Embryonic facial prominence (tissue), 1 donor: ENCODE results near the gene TNFRSF12A.

Experiments
- DNase-seq: peaks from one replicate; pipeline ENCODE4 v3.0.0-alpha.2; 2016; ENCODE audit errors: extremely low spot score

TNFRSF12A gene

DNA sequence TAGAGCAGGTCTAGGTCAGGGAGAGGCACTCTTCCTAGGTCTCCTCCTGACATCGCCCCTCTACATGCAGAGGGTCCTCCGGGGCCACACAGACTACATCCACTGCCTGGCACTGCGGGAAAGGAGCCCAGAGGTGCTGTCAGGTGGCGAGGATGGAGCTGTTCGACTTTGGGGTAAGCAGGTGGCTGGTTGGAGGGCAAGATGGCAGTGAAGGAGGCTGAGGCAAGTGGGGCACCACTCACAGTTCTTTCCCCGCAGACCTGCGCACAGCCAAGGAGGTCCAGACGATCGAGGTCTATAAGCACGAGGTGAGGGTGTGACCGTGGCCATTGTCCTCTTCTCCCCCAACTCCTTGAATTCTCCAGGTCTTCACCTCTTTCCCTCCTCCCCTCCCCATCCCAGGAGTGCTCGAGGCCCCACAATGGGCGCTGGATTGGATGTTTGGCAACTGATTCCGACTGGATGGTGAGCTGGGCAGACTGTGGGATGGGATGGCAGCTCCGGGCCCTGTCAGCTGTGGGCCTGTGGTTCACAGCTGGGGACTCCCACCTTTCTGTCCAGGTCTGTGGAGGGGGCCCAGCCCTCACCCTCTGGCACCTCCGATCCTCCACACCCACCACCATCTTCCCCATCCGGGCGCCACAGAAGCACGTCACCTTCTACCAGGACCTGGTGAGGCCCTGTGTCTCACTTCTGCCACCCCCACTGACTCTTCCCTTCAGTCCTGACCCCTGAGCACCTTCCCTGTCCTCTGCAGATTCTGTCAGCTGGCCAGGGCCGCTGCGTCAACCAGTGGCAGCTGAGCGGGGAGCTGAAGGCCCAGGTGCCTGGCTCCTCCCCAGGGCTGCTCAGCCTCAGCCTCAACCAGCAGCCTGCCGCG lies 6.7 kb downstream of the TNFRSF12A start:
- DNase-seq: no peak

DNA sequence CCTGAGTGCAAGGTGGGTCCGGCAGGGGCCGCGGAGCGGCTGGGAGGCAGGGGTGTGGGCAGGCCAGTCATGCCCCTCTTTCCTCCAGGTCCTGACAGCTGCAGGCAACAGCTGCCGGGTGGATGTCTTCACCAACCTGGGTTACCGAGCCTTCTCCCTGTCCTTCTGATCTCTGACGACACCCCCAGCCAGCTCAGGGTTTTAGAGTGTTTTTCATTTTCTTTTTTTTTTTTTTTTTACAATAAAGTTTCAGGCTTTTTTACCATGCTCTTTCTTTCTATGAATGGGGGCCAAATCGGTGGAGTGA lies 7.3 kb downstream of the TNFRSF12A start:
- no peak for DNase-seq

DNA sequence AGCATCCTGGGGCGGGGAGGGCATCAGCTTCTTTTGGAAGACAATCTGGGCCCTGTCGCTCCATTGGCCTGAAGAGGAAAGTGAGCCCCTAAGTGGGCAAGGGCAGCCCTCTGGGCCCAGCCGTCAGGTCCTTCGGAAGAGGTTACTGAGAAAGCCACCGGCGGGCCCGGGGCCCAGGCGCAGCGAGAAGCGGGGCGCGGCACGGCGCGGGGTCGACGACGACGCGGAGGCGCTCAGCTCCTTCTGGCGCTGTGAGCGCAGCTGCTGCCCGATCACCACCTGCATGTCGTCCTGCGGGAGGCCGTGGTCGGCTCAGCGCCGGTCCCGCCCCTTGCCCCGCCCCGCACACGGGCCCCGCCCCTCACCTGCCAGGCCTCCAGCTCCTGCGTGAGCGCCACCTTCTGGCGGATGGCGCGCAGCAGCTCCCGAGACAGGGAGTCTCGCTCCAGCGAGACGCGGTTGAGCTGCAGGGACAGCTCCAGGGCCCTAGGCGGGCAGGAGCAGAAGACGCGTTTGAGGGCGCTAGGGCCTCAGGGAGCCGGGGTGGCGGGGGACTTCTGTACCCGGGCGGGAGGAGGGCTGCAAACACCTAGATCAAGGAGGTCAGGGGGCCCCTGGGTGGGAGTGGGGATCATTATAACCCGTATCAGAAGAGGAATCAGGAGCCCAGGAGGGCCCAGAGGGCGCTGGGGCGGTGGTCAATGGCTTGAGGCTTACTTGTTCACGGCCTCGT lies 8.0 kb downstream of the TNFRSF12A start:
- no peak for DNase-seq

DNA sequence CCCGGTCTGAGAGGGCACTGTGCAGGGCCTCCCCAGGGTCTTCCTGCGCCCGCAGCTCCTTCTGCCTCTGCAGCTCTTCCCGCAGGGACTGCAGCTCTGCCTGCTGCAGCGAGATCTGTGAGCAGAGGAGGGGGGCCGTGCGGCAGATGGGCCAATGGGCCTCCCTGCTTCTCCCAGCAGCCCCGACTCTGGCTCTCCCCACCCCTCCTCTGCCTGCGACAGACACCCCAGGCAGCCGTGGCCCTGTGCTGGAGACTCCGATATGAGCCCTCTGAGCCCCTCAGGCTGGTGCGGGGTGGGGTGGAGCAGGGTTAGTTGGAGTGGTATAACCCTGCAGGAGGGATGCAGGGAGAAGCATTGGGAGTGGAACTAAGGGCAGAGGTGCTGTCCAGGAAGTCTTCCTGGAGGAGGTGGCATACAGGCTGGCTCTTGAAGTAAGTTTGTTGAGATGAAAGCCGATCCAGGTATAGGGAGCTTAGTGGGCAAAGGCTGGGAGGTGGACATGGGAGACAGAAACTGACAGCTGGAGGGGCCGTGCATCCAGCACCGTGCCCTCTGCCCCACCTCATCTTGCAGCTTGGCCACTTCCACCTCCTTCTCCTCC lies 8.7 kb downstream of the TNFRSF12A start:
- DNase-seq: no peak

DNA sequence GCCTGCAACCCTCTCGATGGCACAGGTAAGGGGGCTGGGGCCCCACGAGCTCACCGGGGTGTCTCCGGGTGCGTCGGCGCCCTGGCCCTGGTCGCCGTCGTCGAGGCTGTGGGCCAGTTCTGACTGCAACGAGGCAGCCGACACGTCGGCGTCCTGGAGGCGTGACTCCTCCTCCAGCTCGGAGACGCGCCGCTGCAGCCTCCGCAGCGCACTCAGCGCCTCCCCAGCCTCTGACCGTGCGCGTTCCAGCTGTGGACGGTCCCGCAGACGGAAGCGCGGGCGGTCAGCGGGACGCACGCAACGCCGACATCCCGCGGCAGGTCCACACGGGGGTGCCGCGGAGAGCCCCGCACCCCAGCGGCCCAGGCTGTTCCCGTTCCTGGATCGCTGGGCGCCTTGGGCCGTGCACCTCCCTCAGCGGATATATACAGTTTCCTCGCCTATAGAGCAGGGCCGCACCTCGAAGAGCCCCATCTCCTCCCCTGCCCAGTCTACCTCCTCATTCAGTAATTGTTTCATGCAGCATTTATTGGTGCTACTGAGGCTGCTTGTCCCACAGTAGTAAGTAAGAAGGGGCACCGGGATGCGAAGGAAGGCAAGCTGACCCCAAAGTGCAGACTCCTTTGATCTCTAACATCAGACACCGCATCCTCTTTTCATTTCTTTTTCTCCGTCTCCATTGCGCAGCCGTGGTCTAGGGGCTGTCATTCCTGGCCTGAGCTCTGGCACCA lies 9.5 kb downstream of the TNFRSF12A start:
- no peak for DNase-seq

DNA sequence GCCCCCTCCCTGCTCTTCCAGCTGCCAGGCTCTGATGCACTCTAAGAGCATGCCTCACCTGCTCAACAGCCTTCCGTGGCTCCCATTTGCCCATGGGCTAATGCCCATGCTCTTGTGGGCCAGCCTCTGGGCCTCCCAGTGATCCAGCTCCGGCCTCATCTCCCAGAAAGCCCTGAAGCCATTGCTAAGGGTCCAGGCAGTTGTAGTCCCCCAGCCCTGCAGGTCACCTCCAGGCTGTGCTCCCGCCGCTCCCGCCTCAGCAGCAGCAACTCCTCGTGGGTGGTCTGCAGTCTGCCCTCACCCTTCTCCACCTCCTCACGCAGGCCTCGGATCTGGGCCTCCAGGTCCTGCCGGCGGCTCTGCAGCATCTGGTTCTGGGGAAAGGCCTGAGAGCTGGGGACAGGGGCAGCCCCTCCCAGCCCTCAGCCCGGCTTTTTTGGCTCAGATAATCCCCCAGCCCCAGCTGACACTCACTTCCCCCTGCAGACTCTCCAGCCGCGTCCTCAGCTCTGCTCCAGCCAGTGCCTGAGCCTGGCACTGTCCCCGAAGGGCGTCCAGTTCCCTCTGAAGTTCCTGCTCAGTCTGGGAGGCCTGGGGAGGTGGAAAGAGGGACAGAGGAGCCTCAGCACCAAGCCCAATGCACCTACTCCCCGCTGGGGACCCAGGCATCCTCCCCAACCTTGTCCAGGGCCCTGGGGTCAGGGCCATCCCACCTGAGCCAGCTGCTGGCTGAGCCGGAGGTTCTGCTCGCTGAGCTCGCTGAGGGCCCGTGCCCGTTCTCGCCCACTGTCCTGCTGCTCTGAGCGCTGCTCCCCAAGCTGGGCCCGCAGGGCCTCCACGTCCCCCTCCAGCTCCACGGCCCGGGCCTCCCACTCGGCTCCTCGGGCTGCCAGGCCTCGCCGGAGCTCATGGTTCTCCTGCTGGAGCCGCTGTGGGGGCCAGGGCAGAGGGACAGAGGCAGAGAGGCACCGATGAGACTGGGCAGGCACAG lies 10.3 kb downstream of the TNFRSF12A start:
- no peak for DNase-seq

DNA sequence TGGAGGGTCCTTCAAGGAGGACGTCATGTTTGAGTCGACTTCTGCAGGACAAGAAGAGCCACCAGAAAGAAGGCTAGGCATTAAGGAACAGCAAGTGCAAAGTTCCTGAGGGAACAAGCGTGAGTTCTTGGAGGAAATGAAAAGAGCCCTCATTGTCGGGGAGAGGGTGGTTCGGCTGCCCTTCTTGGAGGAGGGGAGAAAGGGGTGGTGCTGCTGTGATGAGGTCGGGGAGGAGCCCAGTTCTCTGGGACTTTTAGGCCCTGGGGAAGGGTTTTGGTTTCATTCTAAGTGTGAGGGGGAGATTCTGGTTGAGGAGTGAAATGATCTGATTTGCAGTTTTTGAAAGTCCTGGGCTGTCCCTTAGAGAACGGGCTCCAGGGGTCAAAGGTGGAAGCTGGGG lies 12.5 kb downstream of the TNFRSF12A start:
- DNase-seq: no peak

DNA sequence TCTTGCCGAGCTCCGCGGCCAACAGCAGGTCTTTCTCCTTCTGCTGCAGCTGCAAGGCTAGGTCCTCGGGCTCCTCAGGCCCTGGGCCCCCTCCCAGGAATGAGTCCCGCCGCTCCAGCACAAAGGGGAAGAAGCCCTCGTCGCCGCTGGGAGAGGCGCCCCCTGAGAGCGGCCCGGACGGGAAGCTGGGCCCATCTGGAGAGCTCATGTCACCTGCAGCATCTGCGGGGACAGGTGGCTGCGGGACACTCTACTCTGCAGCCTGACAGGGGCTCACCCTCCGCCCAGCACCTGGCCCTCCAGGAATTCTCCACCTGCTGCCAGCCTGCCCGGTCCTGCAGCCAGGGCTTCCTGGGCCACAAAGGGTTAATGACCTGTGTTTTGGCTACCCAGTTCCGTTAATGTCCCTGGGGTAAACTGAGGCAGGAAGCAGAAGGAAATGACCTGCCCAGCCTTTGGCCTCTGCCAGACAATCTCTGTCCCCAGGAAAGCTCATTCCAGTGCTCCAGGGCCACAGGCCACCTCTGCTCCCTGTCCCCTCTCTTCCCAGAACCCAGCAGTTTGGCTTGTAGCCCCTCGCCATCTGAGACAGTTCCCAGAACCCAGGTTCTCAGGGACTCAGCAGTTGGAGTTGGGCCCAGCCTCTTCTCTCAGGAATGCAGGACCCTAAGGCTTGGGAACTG lies 15.3 kb downstream of the TNFRSF12A start:
- no peak for DNase-seq

DNA sequence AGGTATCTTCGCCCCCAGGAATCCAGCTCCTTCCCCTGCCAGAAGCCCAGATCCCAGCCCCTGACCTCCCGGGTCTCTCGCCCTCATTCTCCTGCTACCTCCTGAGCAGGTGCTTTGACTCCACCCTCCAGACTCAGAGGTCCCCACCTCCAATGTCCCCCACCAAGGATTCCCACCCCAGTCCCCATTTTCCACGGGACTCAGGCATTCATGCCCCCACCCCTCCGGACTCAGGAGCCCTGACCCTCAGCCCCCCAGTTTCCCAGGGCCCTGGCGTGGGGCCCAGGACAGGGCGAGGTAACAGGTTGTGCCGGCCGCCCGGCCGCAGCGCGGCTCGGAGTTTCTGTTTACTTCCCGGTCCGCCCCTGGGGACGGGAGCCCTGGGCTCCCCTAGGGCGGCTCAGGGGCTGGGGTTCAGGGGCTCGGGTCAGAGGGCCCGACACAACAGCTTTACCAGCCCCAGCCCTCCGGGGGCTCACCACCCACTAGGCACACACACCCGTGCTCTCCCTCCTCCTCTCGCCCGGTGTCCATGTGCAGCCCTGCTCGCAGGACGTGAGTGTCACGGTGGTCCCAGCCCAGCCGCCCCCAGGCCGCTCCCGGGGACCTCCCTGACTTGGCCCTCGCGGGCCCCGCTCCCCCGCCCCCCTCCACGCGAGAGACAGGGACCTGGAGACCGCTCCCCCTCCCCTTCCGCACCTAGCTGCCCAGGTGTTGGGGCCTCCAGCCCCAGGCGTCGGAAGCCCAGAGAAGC lies 16.0 kb downstream of the TNFRSF12A start:
- DNase-seq: no peak

DNA sequence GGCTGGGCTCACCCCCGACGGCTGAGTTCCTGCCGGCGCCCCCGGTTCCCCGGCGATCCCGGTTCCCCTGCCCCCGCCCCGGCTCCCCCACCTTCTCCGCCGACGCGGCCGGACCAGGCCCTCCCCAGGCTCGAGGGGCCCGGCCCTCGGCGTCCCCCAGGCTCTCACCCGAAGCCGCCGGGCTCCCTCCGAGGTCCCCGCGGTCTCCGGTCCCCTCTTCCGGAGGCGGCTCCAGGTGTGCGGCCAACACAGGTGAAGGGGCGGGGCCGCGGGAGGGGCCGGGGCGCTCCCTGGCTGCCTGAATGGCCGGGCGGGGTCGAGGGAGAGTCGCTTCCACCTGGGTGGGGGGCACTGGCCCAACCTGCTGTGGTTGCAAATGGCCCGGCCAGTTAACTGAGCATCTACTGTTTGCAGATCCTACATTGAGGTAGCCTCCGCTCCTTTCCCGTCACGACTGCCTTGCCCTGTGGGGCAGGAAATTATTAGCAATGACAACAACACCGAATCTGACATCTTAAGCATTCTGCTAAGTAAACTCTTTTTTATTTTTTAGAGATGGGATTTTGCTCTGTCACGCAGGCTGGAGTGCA lies 16.7 kb downstream of the TNFRSF12A start, which contains the start of gene BICDL2:
Gene BICDL2, minus strand, starts transcription at position 219 of the 590 bp plus-strand sequence. CDS start 1,448 bp downstream, outside the sequence.
- no peak for DNase-seq

DNA sequence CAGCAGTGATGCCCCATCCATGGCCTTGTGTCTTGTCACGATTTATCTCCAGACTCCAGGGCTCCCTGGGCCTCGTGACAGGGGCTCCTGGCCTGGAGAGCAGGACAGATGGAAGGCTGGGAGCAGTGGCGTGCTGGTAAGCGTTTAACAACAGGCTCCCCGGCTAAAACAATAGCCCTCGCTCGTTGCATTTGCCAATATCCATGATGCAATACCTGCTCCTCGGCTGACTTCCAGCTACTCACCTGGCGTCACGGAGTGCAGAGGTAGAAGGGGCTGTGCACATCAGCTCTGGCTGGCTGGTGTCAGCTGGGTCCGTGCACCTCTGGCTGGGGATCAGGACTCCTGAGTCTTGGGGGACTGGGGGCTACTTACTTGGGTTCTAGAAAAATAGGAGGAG lies 18.1 kb downstream of the TNFRSF12A start:
- no peak for DNase-seq

DNA sequence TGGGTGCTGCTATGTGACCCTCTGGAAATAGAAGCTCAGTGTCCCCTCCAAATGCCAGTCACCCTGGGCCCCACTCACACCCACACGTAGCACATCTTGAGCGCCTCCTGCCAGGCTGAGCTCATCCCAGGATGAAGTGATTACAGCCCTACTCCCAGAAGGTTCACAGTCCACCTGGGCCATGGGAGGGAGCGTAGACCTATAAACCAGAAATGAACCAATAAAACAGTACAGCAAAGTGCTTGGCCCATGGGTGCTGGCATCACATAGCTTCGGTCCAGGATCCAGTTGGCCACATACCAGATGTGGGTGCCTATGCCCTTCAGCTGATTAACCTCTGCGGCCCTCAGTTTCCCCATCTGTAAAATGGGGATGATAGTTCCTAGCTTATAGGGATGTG lies 18.7 kb downstream of the TNFRSF12A start:
- DNase-seq: no peak

DNA sequence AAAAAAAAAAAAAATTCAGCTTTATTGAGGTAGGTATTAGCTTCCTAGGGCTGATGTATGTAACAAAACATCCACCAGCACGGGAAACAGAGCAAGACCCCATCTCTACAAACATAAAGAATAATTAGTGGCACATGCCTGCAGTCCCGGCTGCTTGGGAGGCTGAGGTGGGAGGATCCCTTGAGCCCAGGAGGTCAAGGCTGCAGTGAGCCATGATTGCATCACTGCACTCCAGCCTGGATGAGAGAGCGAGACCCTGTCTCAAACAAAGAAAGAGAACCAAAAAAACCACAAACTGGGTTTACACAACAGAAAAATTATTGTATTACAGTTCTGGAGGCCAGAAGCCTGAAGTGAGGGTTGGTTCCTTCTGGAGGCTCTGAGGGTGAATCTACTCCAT lies 22.2 kb downstream of the TNFRSF12A start:
- no peak for DNase-seq

DNA sequence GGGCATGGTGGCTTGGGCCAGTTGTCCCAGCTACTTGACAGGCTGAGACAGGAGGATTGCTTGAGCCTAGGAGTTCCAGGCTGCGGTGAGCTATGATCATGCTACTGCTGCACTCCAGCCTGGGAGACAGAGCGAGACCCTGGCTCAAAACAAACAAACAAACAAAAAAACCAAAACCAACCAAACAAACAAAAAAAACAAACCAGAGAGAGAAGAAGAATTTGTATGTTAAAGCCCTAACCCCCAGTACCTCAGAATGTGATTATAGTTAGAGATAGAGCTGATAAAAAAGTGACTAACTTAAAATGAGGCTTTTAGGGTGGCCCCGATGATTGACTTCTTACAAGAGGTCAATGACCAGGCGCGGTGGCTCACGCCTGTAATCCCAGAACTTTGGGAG lies 24.5 kb downstream of the TNFRSF12A start:
- DNase-seq: no peak

DNA sequence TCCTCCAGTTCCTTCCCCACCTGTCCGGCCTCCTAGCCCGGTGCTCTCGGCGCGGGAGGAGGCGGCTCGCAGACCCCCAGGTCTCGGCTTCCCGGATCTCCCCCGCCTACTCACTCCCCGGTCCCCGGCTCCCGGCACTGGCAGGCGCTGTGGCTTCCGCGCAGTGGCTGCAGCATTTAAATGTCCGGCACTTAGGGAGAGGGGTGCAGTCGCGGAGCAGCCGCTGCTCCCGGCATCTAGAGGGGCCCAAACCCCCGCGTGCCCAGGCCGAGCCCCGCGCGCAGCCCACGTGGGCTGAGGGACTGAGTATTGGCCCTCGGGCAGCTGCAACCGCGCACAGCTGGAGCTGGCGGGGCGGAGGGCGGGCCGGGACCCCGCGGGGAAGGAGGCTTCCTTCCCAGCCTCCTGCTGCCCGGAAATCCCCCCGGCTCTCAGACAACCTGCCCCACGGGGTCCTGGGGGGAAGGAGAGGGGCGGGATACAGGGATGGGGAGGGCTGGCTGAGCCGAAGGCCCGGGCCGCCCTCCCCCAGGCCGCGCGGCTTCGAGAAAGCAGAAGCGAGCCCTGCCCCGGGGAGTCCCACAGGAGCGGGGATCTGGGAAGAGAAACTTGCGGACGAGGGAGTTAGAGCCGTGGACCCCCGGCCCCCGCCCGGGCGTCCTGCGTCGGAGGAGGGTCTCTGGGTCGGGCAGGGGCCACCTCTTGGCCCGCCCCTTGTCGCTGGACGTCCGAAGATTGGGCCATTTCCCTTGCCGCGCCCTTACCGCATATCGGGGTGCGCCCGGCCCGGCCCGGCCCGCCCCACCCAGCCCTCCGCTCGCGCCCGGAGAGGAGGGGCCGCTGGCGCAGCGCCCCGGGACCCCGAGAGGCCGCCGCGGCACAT lies 25.8 kb downstream of the TNFRSF12A start, which contains the start of gene MMP25:
Gene MMP25, plus strand, starts transcription at position 804 of the 883 bp plus-strand sequence. CDS start 357 bp downstream, outside the sequence.
- DNase-seq: no peak

DNA sequence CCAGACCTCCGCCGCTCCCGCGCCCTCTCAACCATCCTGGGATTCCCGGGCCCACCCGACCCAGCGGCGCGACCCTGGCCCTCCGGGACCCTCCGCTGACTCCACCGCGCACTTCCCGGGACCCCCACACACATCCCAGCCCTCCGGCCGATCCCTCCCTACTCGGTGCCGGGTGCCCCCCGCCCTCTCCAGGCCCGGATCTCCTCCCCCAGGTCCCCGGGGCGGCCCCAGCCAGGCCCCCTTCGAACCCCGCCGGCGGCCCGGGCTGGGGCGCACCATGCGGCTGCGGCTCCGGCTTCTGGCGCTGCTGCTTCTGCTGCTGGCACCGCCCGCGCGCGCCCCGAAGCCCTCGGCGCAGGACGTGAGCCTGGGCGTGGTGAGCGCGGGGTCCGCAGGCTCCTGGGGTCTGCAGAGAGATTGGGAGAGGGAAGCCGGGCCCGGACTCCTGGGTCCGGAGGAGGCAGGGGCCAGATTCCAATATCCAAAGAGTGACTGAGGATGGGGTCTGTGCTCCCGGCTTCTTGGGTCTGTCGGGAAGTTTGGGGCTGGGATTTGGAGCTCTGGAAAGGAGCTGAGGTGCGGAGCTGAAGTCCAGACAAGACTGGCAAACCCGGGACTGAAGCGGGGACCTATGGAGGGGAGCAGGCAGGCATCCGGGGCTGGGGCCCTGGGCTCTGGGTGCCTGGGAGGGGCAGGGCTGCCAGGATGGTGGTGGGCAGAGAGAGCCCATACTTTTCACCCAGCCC lies 26.6 kb downstream of the TNFRSF12A start:
- DNase-seq: no peak

DNA sequence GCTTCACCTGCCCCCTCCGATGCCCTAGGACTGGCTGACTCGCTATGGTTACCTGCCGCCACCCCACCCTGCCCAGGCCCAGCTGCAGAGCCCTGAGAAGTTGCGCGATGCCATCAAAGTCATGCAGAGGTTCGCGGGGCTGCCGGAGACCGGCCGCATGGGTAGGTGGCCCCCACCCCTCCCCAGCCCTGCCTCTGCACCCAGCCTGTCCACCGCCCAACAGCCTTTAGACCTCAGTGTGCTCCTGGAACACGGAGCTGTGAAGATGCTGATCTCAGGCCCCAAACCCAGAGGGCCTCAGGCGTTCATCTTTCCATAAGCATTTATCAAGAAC lies 27.2 kb downstream of the TNFRSF12A start:
- no peak for DNase-seq
